ENCODE measurements around the gene TICAM1. TPM values are rescaled to one million over a fixed set of nuclear protein-coding genes. Genes with fewer than 3 reads are reported as not detected.

The TICAM1 gene
- total and polyA plus RNA-seq, 2 of the 13 experiments (the other 11 are each of a cell fraction or from before 2014, with no cell fraction given): 0.33 to 0.95 TPM

DNA sequence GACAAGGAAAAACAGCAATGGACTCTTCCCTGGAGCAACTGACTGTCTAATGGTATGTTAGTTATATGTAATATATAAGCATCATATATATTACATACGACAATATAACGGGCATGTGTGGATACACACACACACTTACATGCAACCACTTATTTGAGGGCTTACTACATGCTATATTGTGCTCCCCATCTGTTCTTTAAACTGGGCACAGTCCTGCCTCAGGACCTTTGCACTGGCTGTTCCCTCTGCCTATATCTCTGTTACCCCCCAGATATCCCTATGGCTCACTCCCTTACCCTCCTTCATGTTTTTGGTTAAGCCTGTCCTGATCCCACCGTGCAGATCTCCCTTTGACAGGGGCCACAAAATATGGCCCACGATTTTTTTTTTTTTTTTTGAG is 10.2 kb downstream of the TICAM1 start:
- Histone ChIP-seq H3K79me2 (ENCODE audit: insufficient read depth, low read length) (peaks cover 2% of the 10 kb centered on the region), H3K9ac (ENCODE audit: insufficient read depth, low read depth, low read length) (no peak overlapping the region), H3K9me3 (ENCODE audit: low read length) (no peaks in the 10 kb centered on the region), H3K27me3 (ENCODE audit: control insufficient read depth in 1 of 2, insufficient read depth in 2 of 2, low read length in 2 of 2) (no peaks in the 10 kb centered on the region), H3K27ac (ENCODE audit: extremely low read length, insufficient read depth, low read length) (no peak overlapping the region), H3K4me1 (ENCODE audit: insufficient read depth, low read length) (no peaks in the 10 kb centered on the region), H3K36me3 (replicated peaks in 1 of 2; ENCODE audit: control insufficient read depth in 1 of 2, insufficient read depth in 2 of 2, low read length in 2 of 2) (peaks cover 4% of the 10 kb centered on the region in 2 experiments; a peak in 2 of 5 replicates), H3K4me2 (ENCODE audit: low read depth, low read length) (no peak overlapping the region), H3K4me3 (replicated peaks in 1 of 3; ENCODE audit: insufficient read depth in 1 of 3, low read depth in 2 of 3, low read length in 3 of 3) (no peak overlapping the region), H4K20me1 (ENCODE audit: insufficient read depth, low read length) (no peaks in the 10 kb centered on the region), H2AFZ (ENCODE audit: low read length) (no peak overlapping the region)
- no peak for DNase-seq (ENCODE audit: low spot score)
- FAIRE-seq: no peak
- no TSS peak for BruUV-seq (replicated peaks)
- TF ChIP-seq, protein P1, sequence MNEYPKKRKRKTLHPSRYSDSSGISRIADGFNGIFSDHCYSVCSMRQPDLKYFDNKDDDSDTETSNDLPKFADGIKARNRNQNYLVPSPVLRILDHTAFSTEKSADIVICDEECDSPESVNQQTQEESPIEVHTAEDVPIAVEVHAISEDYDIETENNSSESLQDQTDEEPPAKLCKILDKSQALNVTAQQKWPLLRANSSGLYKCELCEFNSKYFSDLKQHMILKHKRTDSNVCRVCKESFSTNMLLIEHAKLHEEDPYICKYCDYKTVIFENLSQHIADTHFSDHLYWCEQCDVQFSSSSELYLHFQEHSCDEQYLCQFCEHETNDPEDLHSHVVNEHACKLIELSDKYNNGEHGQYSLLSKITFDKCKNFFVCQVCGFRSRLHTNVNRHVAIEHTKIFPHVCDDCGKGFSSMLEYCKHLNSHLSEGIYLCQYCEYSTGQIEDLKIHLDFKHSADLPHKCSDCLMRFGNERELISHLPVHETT (CRISPR knock-in tag; conservative IDR thresholded peaks at IDR 0.05): no peak
- TF ChIP-seq WIZ (CRISPR knock-in tag; IDR thresholded peaks at IDR 0.05) (no peak), ZFP62 (CRISPR knock-in tag; IDR thresholded peaks at IDR 0.05) (no peak), CEBPG (CRISPR knock-in tag; IDR thresholded peaks at IDR 0.05) (no peak), YEATS2 (CRISPR knock-in tag; IDR thresholded peaks at IDR 0.05; ENCODE audit: borderline replicate concordance) (no peak)
- TF ChIP-seq, protein P2, sequence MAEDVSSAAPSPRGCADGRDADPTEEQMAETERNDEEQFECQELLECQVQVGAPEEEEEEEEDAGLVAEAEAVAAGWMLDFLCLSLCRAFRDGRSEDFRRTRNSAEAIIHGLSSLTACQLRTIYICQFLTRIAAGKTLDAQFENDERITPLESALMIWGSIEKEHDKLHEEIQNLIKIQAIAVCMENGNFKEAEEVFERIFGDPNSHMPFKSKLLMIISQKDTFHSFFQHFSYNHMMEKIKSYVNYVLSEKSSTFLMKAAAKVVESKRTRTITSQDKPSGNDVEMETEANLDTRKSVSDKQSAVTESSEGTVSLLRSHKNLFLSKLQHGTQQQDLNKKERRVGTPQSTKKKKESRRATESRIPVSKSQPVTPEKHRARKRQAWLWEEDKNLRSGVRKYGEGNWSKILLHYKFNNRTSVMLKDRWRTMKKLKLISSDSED (CRISPR knock-in tag; IDR thresholded peaks at IDR 0.05): no peak
- TF ChIP-seq, protein P3, sequence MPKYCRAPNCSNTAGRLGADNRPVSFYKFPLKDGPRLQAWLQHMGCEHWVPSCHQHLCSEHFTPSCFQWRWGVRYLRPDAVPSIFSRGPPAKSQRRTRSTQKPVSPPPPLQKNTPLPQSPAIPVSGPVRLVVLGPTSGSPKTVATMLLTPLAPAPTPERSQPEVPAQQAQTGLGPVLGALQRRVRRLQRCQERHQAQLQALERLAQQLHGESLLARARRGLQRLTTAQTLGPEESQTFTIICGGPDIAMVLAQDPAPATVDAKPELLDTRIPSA (CRISPR knock-in tag; IDR thresholded peaks at IDR 0.05; ENCODE audit: borderline replicate concordance): no peak
- TF ChIP-seq, protein P4, sequence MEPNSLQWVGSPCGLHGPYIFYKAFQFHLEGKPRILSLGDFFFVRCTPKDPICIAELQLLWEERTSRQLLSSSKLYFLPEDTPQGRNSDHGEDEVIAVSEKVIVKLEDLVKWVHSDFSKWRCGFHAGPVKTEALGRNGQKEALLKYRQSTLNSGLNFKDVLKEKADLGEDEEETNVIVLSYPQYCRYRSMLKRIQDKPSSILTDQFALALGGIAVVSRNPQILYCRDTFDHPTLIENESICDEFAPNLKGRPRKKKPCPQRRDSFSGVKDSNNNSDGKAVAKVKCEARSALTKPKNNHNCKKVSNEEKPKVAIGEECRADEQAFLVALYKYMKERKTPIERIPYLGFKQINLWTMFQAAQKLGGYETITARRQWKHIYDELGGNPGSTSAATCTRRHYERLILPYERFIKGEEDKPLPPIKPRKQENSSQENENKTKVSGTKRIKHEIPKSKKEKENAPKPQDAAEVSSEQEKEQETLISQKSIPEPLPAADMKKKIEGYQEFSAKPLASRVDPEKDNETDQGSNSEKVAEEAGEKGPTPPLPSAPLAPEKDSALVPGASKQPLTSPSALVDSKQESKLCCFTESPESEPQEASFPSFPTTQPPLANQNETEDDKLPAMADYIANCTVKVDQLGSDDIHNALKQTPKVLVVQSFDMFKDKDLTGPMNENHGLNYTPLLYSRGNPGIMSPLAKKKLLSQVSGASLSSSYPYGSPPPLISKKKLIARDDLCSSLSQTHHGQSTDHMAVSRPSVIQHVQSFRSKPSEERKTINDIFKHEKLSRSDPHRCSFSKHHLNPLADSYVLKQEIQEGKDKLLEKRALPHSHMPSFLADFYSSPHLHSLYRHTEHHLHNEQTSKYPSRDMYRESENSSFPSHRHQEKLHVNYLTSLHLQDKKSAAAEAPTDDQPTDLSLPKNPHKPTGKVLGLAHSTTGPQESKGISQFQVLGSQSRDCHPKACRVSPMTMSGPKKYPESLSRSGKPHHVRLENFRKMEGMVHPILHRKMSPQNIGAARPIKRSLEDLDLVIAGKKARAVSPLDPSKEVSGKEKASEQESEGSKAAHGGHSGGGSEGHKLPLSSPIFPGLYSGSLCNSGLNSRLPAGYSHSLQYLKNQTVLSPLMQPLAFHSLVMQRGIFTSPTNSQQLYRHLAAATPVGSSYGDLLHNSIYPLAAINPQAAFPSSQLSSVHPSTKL (CRISPR knock-in tag; IDR thresholded peaks at IDR 0.05): no peak
- no peak for ATAC-seq
- 70% methylated on average over 4 of the region's 4 CpGs for WGBS (ENCODE audit: low lambda C conversion rate)
- intact Hi-C loops (cut with micrococcal nuclease; ENCODE audit: unreplicated experiment) (no loop called here), in situ Hi-C loops (cut with HindIII; ENCODE audit: extremely low pct_ligation_motif_present, low pct_unique_long_range_greater_than_20kb) (no loop called here)
- CTCF ChIA-PET (ENCODE audit: low intra/inter-chr PET ratio, low total read pairs): no interaction called here
- POLR2A ChIA-PET: no interaction called here

All from HepG2 (cell line).